IPS DF 19.7 (cell line): Measurements from ENCODE around the gene SPSB1.

Experiments
- DNase-seq: peaks from one replicate; pipeline ENCODE4 v3.0.0-alpha.2; 2013; ENCODE audit warnings: low read depth, low spot score

SPSB1 gene

GRCh38 chr1:9388335-9389180, 95.9 kb downstream of the SPSB1 start:
- no peak for DNase-seq

DNA sequence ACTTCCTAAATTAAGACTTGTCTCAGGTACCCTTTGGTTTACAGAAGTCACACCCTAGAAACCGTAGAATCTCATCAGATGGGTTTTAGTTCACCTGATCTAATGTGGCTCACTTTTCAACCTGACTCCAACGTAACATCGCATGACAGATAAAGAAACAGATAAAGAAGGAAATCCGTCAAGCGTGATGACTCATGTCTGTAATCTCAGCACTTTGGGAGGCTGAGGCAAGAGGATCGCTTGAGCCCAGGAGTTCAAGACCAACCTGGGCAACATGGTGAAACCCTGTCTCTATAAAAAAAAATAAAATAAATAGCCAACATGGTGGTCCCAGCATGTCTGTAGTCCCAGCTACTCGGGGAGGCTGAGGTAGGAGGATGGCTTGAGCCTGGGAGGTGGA, 97.3 kb downstream of the SPSB1 start:
- no peak for DNase-seq

GRCh38 chr1:9391620-9392019, 98.9 kb downstream of the SPSB1 start:
- no peak for DNase-seq

DNA sequence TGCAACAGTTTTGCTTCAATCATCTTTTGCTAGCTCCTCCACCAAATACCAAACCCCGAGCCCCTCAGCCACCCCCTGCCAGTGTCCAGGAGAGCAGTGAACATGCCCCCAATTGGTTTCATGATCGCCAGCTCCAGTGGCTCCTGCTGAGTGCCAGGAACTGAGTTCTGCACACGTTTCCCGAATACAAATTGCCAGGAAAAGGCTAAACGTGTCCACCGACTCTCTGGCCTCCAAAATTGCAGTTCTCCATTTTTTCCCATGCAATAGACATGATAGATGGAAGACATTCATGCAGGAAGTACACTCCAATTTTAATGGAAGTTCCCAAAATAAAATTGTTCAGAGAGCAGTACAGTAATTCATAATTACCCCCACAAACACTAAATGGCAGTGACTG, 101.3 kb downstream of the SPSB1 start:
- DNase-seq, result no peak

- no peak for DNase-seq
Measured at GRCh38 chr1:9395018-9395417, 102.3 kb downstream of the SPSB1 start.

DNA sequence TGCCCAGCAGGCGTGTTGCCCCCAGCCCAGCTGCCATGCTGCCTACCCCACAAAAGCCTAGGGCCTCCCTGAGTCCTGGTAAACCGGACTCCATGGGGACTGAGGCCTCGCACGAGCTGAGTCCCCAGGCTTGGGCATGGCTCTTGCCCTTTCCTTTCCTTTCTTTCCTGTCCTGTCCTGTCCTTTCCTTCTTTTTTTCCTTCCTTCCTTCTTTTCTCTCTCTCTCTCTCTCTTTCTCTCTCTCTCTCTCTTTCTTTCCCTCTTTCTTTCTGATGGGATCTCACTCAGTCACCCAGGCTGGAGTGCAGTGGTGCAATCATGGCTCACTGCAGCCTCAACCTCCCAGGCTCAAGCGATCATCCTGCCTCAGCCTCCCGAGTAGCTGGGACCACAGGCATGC, 104.4 kb downstream of the SPSB1 start:
- DNase-seq, result no peak

DNA sequence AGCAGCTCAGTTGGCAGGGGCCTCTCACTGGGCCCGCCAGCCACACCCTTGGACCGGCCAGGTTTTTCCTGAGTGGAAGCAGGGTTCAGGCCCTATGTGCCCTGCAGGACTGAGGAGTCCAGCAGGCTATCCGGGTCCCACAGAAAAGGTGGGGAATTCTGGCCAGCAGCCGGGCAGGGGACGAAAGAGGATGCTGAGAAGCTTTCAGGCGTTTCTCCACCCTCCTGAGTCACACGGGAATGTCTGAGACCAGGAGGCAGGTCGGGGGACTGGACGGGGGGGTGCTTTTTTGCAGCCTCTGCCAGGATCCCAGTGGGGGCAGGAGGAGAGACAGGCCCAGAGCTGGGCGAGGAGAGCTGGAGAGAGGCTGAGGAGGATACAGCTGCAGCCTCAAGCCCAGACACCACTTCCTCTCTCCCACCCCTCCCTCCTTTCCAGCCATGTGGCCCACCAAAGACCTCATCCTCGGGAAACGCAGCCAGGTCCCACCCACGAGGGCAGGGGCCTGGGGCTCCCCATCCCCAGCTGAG, 105.4 kb downstream of the SPSB1 start:
- no peak for DNase-seq

- no peak for DNase-seq
Measured at GRCh38 chr1:9399510-9400424, 107.1 kb downstream of the SPSB1 start.

DNA sequence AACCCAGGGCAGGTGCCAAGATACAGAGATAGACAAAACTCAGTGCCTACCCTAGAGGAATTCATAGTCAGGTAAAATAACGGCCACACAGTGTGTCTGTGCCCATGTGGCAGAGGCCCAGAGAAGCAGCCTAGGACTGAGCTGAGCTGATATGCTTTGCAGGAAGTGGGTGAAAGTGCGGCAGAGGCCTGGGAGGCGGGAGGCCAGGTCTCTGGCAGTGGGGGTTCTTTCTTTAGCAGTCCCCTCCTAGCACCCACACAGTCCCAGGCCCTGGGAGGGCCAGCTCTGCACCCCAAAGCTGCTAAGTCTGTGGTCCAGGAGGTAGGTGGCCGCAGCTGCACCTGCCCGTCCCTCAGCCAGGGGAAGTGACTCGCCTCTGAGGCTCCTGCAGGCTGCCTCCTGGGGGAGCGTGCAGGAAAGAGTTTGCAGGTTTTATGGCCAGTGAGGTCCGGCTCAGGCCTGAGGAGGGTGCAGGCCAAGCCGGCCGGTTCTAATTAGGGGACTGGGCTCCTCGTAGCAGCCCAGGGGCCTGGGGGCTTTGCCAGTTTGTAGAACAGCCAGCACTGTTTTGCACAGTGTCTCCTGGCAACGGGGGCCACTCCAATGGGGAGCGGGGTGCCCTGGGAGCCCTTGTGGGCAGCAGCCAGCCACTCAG, 107.9 kb downstream of the SPSB1 start:
- no peak for DNase-seq

DNA sequence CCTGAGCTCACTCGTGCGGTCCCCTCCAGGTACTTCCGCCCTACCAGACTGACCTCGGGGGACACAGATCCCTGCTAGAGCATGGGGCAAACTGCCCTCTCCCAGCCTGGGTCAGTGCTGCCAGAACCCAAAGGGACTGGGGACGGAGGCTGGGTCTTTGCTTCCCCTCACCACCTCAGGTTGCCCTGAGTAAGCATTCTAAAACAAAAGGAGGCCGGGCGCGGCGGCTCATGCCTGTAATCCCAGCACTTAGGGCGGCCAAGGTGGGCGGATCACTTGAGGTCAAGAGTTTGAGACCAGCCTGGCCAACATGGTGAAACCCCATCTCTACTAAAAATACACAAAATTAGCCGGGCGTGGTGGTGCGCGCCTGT, 108.4 kb downstream of the SPSB1 start:
- no peak for DNase-seq

DNA sequence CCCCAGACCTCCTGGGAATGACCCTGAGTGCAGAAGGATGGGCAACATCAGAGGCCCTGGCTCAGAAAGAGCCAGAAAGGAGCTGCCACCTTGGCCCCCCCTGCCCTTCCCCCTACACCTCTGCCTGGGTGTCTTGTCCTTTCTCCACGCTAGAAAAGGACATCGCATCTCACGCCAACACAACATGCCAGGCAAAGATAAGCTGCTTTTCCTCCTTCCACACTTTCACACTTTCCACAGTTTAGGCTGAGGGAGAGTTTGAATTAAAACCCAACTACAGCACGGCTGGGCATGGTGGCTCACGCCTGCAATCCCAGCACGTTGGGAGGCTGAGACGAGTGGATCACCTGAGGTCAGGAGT, 109.5 kb downstream of the SPSB1 start:
- DNase-seq, result no peak

DNA sequence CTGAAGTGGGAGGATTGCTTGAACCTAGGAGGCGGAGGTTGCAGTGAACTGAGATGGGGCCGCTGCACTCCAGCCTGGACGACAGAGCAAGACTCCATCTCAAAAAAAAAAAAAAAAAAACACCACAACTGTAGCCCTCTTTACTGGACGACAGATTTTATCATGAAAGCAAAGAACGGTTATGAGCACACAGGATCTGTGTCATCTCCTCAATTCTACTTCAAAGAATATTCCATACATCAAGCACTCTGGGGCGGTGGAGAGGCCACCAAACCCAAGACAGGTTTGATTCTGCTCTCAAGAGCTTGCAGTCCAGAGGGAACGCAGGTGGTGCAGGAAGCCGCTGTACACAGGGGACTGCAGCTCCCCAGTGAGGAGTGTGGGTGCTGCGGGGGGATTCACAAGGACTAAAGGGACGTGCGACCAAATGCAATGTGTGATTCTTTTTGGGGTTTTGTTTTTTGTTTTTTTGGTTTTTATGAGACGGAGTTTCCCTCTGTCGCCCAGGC, 110.1 kb downstream of the SPSB1 start:
- DNase-seq, result no peak

- no peak for DNase-seq
Measured at GRCh38 chr1:9404117-9404914, 111.6 kb downstream of the SPSB1 start.

GRCh38 chr1:9406111-9406510, 113.4 kb downstream of the SPSB1 start:
- DNase-seq, result no peak

- no peak for DNase-seq
Measured at GRCh38 chr1:9410737-9411297, 118.1 kb downstream of the SPSB1 start.

GRCh38 chr1:9413071-9413876, 120.6 kb downstream of the SPSB1 start:
- no peak for DNase-seq

GRCh38 chr1:9413877-9414213, 121.2 kb downstream of the SPSB1 start:
- DNase-seq, result no peak

GRCh38 chr1:9416506-9416905, 123.8 kb downstream of the SPSB1 start:
- DNase-seq, result no peak

DNA sequence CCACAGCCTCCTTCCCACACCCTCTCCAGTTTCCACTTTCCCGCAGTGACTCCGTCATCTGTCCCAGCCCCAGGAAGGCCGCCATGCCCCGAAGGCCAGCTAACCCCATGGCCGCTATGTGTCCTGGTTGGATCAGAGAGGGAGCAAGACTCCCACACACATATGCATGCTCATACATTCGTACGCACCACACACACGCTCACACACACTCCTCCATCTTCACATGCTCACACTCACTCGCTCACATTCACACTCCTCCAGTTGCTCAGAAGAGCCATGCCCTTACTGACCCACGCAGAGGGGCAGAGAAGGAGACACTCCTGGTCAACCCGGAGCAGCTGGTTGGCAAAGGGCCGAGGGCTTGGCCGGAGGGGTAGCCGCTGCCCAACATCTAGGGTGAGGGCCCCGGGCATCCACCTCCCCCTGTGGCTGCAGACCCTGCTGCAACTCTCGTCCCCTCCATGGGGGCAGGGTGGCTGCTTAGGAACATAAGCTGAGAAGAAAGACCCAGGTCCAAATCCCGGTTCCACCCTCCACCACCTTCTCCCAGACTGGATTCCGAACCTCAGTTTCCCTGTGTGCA, 124.3 kb downstream of the SPSB1 start:
- no peak for DNase-seq

DNA sequence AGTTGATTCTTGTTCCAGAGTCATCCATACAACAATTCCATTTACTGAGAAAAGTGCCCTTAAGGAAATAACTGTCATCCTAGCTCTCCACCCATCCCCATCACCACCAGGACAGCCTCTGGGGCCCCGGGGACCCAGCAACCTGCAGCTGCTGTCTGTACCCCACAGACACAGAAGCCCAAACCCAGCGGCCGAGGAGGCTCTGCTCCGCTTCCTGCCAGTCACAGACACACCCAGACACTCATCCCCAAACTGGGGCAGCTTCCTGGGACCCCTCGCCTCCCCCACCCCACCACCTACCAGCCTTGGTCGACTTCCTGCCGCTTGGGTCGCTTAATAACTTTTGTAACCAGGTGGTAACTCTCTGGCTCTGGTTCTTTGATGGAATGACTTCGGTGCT, 125.0 kb downstream of the SPSB1 start:
- no peak for DNase-seq
